ENCODE results near the gene MAF.

GRCh38 chr16:79557421-79557820 is 43.1 kb downstream of the MAF start:
- TF ChIP-seq CTCF (IDR thresholded peaks at IDR 0.05; ENCODE audit: low read depth, low read length), result no peak
- TF ChIP-seq EZH2phosphoT487 (IDR thresholded peaks at IDR 0.05; ENCODE audit: low read depth), result no peak
